Measurements from ENCODE around the gene PLEKHM3.

- TF ChIP-seq, protein P1, sequence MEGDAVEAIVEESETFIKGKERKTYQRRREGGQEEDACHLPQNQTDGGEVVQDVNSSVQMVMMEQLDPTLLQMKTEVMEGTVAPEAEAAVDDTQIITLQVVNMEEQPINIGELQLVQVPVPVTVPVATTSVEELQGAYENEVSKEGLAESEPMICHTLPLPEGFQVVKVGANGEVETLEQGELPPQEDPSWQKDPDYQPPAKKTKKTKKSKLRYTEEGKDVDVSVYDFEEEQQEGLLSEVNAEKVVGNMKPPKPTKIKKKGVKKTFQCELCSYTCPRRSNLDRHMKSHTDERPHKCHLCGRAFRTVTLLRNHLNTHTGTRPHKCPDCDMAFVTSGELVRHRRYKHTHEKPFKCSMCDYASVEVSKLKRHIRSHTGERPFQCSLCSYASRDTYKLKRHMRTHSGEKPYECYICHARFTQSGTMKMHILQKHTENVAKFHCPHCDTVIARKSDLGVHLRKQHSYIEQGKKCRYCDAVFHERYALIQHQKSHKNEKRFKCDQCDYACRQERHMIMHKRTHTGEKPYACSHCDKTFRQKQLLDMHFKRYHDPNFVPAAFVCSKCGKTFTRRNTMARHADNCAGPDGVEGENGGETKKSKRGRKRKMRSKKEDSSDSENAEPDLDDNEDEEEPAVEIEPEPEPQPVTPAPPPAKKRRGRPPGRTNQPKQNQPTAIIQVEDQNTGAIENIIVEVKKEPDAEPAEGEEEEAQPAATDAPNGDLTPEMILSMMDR (IDR thresholded peaks at IDR 0.05): no peak
- TF ChIP-seq POLR2A (IDR thresholded peaks at IDR 0.05): no peak
Observed at GRCh38 chr2:207983641-207984042, 41.7 kb downstream of the PLEKHM3 start.

Data from transverse colon (tissue), 3 donors.